CMK (cell line): ENCODE results near the gene CELF6.
A peak's percentile ranks its signal among the peaks of the same experiment; 100 is the strongest.
"Not testable (repeated sequence)": the region's sequence is repeated elsewhere in the genome, so short reads cannot be mapped to it uniquely, and the experiment has no call there.

Source experiments
- DNase-seq: peaks from one replicate; pipeline ENCODE4 v3.0.0-alpha.2; 2010; ENCODE audit warnings: low read depth

CELF6 gene

DNA sequence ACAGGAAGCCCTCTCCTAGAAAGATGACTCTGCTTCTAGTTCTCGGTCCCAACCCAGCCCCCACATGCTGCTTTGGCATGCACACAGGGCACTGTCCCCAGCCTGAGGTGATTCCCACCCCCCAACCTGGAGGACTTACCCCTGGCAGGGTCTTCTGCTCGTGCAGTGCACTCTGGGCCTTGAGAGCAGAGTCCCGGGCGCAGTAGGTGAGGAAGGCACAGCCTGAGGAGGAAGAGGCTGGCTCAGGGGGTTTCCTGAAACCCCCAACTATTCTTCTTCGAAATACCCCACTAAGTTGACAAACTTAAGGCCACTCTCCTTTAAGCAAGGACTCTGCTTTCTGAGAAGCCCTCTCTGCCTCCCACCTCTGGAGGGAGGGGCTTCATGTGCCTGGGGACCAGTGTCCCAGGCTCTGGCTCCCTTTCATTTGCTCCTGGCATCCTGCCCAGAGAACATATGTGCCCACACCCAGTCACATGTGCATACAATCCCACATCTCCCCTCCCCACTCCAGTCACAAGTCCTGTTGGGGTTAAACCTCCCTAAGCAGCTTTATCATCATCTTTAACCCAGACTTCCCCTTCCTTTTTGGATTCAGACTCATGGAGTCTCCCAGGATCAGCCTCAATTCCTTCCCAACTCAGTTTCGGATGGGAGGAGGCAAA lies 4.1 kb downstream of the CELF6 start:
- no peak for DNase-seq

DNA sequence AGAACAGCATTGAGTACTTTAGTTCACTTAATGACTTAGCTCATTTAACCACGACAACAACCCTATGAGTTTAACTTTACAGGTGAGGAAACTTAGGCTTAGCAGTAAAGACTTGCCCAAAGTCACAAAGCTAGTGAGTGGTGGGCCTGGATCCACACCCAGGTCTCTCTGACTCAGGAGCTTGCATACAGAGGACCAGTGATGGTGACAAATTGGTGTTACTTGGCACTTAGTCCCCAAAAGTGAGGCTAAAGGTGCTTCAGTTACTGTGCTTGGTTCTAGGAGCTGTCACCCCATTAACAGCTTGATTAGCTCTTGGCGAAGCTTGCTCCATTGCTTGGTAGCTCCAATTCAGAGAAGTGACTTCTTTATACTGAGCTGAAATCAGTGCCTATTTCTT lies 6.1 kb downstream of the CELF6 start:
- DNase-seq = no peak

DNA sequence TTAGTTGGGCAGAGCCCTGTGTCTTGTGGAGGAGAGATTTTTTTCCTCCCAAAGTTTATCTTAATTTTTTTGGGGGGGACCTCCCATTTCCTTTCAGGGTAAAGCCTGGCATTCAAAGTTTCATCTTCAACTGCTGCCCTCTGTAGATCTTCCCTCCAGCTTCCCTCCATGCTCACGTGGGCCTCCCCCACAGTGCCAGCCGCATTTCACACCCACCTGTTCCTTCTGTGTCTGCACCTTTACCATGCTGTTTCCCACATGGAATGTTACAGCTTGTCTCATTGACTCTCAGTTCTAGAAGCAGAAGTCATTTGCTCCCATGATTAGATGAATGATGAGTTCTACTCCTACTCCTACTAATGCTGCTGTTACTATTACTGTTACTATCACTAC lies 6.5 kb downstream of the CELF6 start:
- no peak for DNase-seq

DNA sequence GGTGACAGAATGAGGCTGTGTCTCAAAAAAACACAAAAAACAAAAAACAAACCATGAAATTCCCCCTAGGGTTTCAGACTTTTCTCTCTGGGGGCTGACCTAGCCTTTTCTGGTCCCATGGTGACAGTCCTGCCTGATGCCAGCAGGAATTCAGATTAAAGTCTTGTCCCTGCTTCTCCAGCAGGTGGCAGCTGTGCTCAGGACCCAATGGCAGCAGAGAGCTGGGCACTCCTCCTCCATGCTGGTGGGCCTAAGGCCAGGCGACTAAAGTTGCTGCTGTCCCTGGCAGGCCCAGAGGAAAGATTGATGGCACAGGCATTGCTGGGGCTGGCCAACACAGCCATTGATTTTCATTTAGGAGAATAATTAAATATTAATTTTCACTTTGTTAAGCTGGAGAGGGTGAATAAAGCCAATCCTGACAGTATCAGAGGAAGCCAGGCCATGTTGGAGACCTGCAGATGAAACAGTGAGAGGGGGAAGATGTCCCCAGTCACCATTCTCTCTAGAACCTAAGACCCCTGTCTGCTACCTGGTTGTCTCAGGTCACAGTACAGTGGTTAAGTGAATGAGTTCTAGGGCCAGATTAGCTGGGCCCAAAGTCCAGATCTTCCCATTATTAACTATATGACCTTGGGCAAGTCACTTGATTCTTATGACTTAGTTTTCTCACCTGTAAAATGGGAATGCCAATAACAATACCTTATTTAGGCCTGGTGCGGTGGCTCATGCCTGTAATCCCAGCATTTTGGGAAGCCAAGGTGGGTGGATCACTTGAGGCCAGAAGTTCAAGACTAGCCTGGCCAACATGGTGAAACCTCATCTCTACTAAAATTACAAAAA lies 7.1 kb downstream of the CELF6 start:
- DNase-seq = peak; percentile 56

DNA sequence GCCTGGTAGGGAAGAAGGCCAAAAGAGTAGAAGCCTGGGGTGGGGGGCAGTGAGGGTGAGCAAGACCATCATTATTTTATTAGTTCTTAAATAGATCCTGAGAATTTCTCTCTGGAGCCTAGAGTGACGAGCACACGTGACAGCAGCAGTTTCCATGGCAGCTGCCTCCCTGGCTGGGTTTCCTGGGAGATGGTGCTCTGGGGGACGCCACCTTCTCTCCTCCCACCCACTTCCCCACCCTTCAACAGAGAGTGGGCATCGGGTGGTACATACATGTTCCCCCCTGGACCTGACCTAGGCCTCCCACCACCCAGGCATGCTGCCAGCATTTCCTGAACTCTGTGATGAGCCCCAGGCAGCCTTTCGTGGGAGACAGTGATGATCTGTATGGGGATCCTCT lies 12.9 kb downstream of the CELF6 start:
- no peak for DNase-seq

DNA sequence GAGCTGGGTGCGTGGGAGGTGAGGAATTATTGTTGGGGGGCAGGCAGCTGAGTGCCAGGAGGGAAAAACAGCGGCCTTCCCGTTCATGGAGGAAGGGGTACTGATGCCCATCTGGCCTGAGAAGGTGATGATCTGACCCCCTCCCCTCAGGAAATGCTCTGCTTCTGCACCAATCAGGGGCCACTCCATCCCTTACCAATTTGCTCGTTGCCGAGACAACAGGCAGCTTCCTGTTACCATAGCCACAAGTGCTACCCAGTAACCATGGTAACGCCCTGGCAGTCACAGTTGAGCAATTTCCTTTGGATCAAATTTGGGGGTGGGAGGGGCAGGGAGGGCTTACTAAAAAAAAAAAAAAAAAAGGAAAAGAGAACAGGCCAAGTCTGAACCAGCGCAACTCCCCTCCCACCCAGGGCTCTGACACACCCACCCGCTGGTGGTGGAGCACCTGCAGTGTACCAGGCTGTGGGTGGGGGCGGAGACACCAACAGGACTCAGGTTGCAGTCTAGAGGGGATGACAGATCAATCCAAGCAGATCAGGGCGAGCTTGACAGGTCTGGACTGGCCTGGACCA lies 13.7 kb downstream of the CELF6 start:
- DNase-seq = no peak

DNA sequence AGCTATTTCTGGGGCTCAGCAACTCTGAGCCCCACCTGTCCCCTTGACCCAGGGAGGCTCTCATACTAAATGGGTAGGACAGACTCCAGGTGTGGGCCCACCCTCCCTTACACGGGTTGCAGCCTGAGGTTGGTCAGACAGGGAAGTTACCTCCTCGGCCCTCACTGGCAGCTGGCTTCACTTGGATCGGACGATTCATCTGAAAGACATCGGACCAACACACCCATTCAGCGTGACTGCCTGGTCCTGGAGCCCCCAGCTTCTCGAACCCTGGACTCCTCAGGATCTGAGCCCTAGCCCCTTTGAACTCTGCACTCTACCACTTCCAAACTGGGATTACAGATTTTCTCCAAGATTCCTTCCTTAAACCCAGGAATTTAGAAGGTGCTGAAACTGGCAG lies 15.4 kb downstream of the CELF6 start:
- no peak for DNase-seq

DNA sequence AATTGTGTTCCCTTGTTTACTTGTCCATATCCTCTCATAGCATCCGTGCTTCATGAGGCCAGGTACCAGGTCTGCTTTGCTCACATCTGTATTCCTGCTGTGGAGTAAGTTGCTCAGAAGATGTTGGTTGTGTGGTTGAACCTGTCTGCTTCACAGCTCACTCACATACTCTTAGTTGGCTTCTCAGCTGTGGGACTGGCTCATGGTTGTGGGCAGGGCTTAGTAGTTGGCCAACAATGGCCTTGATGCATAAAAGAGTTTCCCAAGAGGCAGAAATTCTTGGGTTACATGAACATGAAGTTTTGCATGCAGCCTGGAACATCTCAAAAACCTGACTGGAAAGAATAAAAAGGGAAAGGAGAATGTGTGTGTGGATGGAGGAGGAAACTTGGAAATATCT lies 17.0 kb downstream of the CELF6 start:
- no peak for DNase-seq

DNA sequence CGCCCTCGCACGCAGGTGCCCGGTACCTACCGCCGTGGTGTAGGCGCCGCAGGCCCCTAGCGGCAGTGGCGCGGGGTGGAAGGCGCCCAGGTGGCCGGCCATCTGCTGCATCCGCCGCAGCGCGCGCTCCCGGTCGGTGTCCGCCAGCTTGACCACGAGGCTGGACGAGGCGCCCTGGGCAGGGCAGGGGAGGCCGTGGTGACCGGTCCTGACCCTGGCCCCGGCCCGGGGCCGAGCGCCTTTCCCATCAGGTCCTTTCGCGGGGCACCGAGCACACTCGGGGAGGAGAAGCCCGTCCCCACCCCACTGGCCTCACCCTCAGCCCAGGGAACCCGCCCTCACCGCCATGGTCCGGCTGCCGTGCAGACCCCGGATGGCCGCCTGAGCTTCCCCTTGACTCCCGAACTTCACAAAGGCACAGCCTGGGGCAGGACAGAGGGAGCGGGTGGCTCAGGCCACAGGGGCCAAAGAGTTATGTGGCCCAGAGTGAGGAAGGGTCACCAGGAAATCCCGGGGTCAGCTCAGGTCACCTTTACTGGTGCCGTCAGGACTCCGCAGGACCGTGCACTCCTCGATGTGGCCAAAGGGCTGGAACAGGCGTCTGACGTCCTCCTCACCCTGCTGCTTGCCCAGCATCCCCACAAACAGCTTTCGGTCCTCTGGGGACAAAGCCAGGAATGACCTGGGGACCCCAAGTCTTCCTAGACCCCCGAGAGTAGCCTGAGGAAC lies 30.2 kb downstream of the CELF6 start:
- DNase-seq = no peak

DNA sequence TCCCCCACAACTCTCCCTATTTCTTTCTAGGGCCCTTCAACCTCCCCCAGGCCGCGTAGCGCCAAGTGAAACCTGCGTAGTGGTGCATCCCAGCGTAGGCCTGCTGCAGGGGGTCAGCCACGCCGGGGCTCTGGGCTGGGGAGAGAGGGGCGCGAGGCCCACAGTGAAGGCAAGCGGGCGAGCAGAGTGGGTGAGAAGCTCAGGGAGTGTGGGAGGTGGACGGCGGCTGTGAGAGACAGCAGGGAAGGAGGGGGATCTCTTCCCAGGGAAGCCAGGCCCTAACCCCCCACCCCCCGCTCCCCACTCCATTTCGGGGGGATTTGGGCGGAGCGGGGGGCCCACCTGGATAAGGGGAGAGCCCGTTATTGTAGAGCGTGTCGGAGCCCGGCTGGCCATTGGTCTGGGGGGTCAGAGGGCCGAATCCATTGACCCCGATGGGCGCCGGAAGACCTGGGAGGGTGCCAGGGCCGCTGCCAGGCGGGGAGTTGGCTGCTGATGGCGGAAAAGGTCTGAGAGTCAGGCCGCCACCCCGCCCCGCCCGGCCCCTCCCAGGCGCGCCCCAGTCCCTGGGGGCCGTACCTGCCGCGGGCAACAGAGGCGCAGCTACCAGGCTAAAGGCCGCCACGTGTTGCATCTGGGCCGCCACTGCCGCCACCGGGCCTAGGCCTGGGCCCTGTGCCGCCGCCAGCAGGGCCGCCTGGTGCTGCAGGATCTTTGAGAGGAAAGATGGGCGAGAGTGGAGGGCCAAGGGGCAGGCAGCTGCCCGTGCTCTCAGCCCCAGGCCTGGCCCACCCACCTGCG lies 31.0 kb downstream of the CELF6 start:
- DNase-seq = no peak

DNA sequence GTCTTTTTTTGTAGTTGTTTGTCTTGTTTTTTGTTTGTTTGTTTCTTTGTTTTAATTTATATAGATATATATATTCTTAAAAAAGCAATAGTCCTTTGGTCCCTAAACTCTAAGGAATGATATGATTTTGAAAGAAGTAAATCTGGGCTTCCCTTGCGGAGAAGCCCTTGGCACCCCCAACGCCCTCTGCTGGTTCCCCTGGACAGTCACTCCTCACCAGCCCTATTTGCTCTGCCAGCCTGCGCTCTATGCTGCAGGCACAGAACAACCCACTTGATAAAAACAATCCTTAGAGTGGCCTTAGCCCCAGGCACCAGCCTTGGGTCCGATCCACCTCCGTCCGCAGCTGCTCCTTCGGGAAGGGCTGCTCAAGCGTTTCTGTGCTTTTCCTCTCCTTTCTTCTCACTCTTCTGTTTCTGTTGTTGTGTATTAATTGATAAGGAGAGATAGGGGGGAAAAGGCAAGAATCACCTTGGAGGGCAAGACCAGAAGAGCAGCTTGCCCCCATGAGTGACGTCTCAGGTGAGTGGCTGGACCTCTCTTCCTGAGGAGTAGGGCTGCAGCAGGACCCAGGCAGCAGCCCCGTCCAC lies 33.9 kb downstream of the CELF6 start:
- DNase-seq = no peak

DNA sequence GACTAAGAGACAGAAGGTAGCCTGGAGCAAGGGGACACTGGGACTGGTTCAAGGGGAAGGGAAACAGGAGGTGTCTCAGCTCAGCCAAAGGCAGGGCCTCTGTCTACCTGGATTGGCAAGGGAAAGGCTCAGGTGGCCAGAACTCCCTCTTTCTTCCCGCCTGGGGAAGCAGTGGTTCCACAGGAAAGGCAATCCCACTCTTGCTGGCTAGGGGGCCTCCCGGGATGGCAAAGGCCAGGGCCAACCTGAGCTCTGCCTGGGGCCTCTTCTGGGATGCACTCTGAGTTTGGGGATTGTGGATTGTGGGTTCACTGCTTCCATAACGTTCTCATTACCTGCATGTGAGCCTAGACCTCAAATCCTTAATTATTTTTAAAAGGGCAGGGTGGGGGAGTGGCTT lies 34.6 kb downstream of the CELF6 start:
- no peak for DNase-seq

DNA sequence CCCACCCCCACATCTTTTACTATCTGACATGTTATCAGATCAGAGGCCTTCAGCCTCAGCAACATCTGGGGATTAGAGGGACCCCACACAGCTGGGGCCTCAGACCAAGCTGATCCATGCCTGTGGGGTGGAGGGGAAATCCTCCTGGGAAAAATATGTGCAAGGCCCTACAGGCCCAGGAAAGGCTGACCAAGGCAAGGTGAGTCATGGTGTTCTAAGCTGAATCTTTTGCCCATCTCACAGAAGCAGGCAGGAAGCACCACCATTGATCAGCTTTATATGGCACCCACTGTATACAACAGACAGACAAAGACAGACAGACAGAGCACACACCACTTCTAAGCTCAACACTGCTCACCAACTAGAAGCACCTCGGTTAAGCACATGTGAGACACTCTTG lies 35.2 kb downstream of the CELF6 start:
- no peak for DNase-seq

DNA sequence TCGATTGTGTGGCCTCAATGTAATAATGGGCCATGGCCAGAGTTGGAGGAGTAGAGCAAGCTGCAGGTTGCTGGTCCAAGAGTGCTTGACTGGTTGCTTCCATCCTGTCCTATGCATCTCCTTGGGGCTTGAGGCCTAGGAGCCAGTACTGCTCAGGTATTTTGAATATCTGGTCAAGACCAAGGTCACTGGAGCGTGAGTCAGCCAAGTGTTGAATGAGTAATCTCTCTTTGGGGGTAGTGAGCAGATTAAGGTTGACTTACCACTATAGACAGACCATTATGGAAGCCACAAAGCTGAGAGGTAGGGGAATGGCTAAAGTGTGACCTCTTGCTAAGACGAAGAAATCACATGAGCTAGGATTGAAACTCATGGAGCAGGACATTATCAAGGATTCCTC lies 38.2 kb downstream of the CELF6 start:
- no peak for DNase-seq

DNA sequence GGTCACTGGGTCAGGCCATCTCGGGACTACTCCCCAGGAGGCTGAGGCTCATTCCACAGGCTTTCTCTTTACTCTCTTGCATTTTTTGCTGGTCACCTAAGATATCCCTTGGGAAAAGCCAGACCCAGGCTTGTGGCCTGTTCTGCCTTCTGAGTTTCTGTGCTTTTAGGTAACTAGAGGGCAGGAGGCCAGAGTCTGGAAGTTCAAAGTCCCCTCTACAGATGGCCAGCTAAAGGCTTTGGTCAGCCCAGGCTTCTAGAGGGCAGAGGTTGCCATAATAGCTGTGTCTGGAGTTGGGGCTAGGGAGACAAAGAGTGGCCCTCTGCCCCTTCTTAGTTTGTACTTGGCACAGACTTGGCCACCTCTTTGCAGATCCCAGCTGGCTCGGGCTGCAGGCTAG lies 39.2 kb downstream of the CELF6 start:
- DNase-seq = no peak

DNA sequence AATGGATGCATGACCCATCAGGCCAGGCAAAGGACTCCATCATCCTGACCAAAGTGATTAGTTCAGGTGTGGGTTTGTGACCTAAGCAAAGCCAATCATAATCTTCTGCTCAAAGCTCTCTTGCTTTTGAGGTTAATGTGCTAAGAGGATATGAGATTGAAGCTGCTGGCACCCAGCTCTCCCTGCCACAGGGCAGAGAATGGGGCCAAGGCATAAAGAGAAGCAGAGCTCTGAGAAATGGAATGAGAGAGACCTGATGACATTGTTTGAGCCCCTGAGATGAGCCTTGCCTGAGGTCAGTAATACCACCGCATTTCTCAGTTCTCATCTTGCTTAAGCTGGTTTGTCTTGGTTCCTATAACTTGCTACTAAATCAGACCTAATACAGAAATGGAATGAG lies 41.2 kb downstream of the CELF6 start:
- DNase-seq = no peak

DNA sequence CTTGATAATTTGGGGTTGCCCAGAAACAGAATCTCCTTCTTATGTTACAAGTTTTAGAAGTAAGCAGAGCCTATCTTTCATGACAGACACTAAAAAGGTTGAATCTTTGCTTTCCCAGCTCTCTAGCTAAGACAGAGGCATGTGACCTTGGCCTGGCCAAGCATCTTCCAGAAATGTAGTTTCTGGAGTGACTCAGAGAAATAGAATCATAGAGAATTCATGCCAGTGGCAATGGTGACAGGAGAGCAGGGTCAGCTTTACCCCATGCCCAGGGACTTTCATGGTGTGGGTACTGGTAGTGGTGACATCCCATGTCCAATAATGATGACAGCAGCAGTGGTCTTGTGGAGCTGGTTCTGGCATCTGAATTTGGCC lies 43.6 kb downstream of the CELF6 start:
- DNase-seq = no peak

DNA sequence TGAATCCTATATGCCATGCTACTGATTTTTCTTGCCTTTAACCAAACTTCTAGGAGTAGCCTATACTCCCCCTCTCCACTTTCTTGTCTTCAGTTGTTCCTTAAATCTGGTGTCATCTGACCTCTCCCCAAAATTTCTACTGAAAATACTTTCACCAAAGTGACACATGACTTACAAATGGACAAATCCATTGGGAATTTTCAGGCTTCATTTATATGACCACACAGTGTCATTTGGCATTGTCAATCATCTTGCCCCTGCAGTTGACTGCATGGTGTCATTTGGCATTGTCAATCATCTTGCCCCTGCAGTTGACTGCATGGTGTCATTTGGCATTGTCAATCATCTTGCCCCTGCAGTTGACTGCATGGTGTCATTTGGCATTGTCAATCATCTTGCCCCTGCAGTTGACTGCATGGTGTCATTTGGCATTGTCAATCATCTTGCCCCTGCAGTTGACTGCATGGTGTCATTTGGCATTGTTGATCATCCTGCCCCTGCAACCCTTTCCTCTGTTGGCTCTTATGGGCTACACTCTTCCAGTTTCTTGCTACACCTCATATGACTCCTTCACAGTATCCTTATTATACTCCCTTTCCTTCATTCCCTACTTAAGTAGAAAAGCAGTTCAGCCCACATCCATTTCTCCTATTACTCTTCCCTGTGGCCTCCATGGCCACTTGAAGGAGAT lies 44.2 kb downstream of the CELF6 start:
- DNase-seq = not testable (repeated sequence)

DNA sequence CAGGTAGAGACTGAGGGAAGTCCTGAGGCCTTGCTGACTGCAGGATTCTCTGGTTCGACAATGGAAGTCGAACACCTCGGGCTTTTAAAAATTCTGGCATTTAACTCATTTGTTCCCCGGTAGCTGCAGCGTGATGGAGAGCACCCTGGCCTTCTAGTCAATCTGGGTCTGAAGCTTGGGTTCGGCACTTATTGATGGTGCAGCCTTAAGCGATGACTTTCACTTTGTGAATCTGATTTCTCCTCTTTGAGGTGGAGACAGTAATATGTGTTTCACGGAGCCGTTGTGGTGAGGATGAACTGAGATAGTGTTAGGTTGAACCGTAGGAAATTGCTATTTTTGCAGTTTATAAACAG lies 47.0 kb downstream of the CELF6 start:
- no peak for DNase-seq

DNA sequence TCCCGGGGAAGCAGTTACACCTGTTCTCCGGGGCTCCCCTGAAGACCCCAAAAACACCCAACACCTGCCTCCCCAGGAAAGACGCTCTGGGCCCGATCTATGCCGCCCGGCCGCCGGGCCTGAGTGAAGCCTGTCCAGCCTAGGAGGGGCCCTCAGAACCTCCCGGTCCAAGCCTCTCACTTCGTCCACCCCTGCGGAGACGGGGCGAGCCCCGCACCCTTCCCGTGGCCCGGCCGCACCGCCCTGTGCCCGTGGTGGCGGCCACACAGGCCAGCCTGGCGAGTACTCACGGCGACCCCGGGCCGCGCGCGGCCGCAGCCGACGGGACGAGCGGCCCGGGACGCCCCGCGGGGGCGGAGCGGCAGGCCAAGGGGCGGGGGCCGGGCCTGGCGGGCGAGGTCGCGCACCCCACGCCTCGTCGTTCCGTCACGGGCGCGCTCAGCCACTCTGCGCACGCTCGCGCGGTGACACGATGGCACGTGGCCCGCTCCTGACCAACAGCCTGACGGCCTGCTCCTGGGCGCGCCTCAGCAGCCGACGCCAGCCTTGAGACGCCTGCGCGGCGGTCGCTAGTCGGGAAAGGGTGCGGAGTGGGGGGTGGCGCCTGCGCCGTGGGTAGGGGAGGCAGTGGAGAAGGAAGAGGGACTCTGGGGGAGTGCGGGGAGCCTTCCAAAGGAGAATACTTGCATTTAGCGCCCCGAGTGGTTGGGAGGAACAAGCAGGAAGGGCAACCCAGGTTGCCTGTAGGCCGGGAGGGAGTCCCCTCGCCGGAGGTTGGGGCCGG lies 47.6 kb downstream of the CELF6 start, which contains the start of gene PARP6:
Gene PARP6, minus strand, starts transcription at position 342 of the 784 bp plus-strand sequence. CDS start 5,077 bp downstream, outside the sequence.
- DNase-seq = peak; percentile 98
